Left lung (tissue), 10 donors: ENCODE results near the gene ZNF503. TPM values are rescaled to one million over a fixed set of nuclear protein-coding genes. Genes with fewer than 3 reads are reported as not detected.

Source experiments
- ATAC-seq: fragments of 200-7000 bp; cut with Tn5 transposase; one replicate; pipeline ENCODE4 v1.9.1; 2020; ENCODE audit warnings: moderate library complexity
- DNase-seq, 4 donors: peaks; one replicate each; pipeline ENCODE4 v3.0.0-alpha.2; 2013 to 2020
- H3K27ac ChIP-seq, 2 donors: fragments of 200-600 bp; sonication (generic) in 1 of 2; one replicate each; pipeline versions ENCODE4 v1.5.0 to v1.8.0; 2020 to 2021
- H3K27me3 ChIP-seq, 2 donors: fragments of 200-600 bp; sonication (generic) in 1 of 2; one replicate each; pipeline versions ENCODE4 v1.5.0 to v1.8.0; 2020 to 2021
- H3K36me3 ChIP-seq, 2 donors: fragments of 200-600 bp; sonication (generic) in 1 of 2; one replicate each; pipeline versions ENCODE4 v1.5.0 to v1.8.0; 2020 to 2021
- H3K4me1 ChIP-seq, 2 donors: fragments of 200-600 bp; one replicate each; pipeline ENCODE4 v1.8.0; 2021
- H3K4me3 ChIP-seq, 2 donors: fragments of 200-600 bp; sonication (generic) in 1 of 2; one replicate each; pipeline versions ENCODE4 v1.5.0 to v1.8.0; 2020 to 2021; ENCODE audit warnings: mild to moderate bottlenecking in 1 of 2
- H3K9me3 ChIP-seq, 2 donors: fragments of 200-600 bp; sonication (generic) in 1 of 2; one replicate each; pipeline versions ENCODE4 v1.5.0 to v1.8.0; 2020 to 2021
- CTCF ChIP-seq, 2 donors: fragments of 200-600 bp; sonication (generic) in 1 of 2; IDR thresholded peaks; one replicate each; pipeline versions ENCODE4 v1.5.0 to v1.8.0; 2021; ENCODE audit warnings: antibody characterized with exemption in 2 of 2
- intact Hi-C, 2 donors: fragments of 100-400 bp; cut with DNase I; formaldehyde crosslinking; loops; one replicate each; pipeline versions ENCODE4 v1.11.2 to v1.14.2; 2022
- polyA plus RNA-seq, 6 donors: library from polyadenylated mRNA; unstranded; fragments of 120-200 nt; gene quantifications; one replicate each; pipeline ENCODE4 v1.2.1, GENCODE V29; 2013; ENCODE audit not compliant: insufficient read length in 6 of 6
- total RNA-seq, 2 donors: library from RNA; stranded (reverse); fragmentation: NEBNext Ultra II Directional; extraction: Animal tissue kit (Norgen Biotek cat#: 25700); gene quantifications; one replicate each; pipeline ENCODE4 v1.2.1, GENCODE V29; 2021
- donor health status: DM: no; HTN: yes; CAD: no.
- donor health status: DM: no; HTN: no; CAD: no.

The ZNF503 gene
- total and polyA plus RNA-seq, 8 donors: 32.7 to 71.4 (median 50.0) TPM

DNA sequence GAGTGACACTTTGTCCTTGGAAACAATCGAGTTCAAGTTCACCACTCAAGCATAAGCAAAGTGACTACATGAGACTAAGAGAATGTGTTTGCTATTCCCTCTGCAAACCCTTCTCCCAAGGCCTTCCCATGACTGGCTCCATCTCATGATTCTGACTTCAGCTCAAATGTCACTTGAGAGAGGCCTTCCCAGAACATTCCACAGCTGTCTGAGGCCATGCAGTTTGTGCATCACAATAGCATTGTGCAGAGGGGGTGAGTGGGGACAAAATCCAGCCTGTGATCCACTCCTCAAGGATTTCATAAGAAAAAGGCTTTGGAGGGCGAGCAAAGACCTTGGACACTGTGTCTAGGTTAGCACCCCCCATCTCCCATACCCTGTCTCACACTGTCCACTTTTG lies 23.0 kb upstream of the ZNF503 start:
- no peak for TF ChIP-seq CTCF (IDR thresholded peaks at IDR 0.05)
- intact Hi-C loops: no loop called here
- H3K4me1 ChIP-seq: peaks cover 7 to 29% of the 10 kb centered on the region in 2 donors
- ATAC-seq (no peak), DNase-seq (peak in 1 of 4 donors; percentile 26)
- H3K36me3 ChIP-seq: no peaks in the 10 kb centered on the region
- no peak overlapping the region for H3K4me3 ChIP-seq
- H3K27ac ChIP-seq: no peak overlapping the region
- H3K9me3 ChIP-seq: no peaks in the 10 kb centered on the region
- no peaks in the 10 kb centered on the region for H3K27me3 ChIP-seq

GRCh38 chr10:75422913-75423312 lies 21.3 kb upstream of the ZNF503 start:
- H3K27me3 ChIP-seq: no peaks in the 10 kb centered on the region
- ATAC-seq (no peak), DNase-seq (no peak)
- H3K36me3 ChIP-seq: no peaks in the 10 kb centered on the region
- no peaks in the 10 kb centered on the region for H3K9me3 ChIP-seq
- H3K4me3 ChIP-seq: no peak overlapping the region
- H3K4me1 ChIP-seq: peaks cover 7 to 12% of the 10 kb centered on the region in 2 donors
- no peak for TF ChIP-seq CTCF (IDR thresholded peaks at IDR 0.05)
- H3K27ac ChIP-seq: no peak overlapping the region
- intact Hi-C loops: no loop called here

DNA sequence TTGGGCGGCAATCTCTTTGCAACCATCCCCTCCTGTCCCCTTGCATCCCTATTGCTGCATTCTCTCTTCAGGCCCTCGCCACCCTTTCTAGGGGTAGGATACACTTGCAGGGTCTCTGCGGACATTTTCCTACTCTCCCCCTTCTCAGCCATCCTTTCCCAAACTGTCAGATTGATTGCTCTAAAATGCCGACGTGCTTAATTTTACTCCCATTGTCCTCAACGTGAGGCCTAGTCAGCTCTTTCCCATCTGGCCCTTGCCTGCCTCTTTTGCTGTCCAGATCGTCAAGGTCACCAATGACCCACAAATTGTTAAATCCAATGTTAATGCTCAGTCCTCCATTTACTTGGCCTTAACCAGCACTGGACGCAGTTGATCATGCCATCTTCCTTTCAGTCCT lies 17.1 kb upstream of the ZNF503 start:
- Histone ChIP-seq H3K4me1 (no peaks in the 10 kb centered on the region), H3K27me3 (no peaks in the 10 kb centered on the region), H3K9me3 (no peaks in the 10 kb centered on the region), H3K4me3 (no peak overlapping the region), H3K36me3 (no peaks in the 10 kb centered on the region), H3K27ac (no peak overlapping the region)
- DNase-seq (no peak), ATAC-seq (no peak)
- no peak for TF ChIP-seq CTCF (IDR thresholded peaks at IDR 0.05)
- intact Hi-C loops: no loop called here

DNA sequence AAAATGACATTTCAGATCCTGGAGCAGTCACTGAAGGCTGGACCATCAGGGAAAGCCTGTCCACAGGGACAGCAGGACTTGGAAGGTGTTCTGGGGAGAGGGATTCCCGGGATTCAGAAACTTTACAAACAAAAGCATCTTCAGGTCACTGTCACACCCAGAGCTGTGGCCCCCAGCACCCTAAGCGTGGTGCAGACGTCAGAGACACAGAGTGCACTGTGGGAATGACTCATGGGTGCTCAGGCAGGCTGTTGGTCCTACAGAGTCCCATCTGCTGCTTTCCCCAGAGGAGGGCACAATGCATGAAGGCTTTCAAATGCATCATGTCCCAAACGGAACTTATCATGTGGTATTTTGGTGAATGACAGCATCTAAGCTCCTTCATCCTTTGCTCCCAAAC lies 16.7 kb upstream of the ZNF503 start:
- H3K27ac ChIP-seq: no peak overlapping the region
- no peaks in the 10 kb centered on the region for H3K9me3 ChIP-seq
- no peaks in the 10 kb centered on the region for H3K4me1 ChIP-seq
- no peak overlapping the region for H3K4me3 ChIP-seq
- ATAC-seq (no peak), DNase-seq (no peak)
- intact Hi-C loops: no loop called here
- no peak for TF ChIP-seq CTCF (IDR thresholded peaks at IDR 0.05)
- H3K36me3 ChIP-seq: no peaks in the 10 kb centered on the region
- no peaks in the 10 kb centered on the region for H3K27me3 ChIP-seq

GRCh38 chr10:75417522-75417927 lies 16.0 kb upstream of the ZNF503 start:
- ATAC-seq: peak; percentile 91
- no peak for TF ChIP-seq CTCF (IDR thresholded peaks at IDR 0.05)
- no peaks in the 10 kb centered on the region for H3K4me1 ChIP-seq
- no peaks in the 10 kb centered on the region for H3K9me3 ChIP-seq
- H3K27me3 ChIP-seq: no peaks in the 10 kb centered on the region
- H3K27ac ChIP-seq: no peak overlapping the region
- H3K36me3 ChIP-seq: no peaks in the 10 kb centered on the region
- H3K4me3 ChIP-seq: no peak overlapping the region
- DNase-seq: no peak
- intact Hi-C loops: no loop called here
